ENCODE data around the gene IRAK2. TPM values are rescaled to one million over a fixed set of nuclear protein-coding genes. Genes with fewer than 3 reads are reported as not detected.
"Not testable (repeated sequence)": the region's sequence is repeated elsewhere in the genome, so short reads cannot be mapped to it uniquely, and the experiment has no call there.

The IRAK2 gene
- total and polyA plus RNA-seq, 12 donors: 2.1 to 8.7 (median 4.9) TPM

- intact Hi-C loops (cut with DNase I): no loop called here
- peak in 6 of 7 donors; percentile 48 to 80 (median 58) for DNase-seq
- 33 to 47% (median 43%) methylated on average over 12 of the region's 12 CpGs for WGBS, 4 donors
- peaks cover 0 to 13% of the 10 kb centered on the region in 2 donors for H3K36me3 ChIP-seq (replicated peaks in 1 of 2)
- peak overlapping the region in 2 of 5 donors; percentile 1 to 43 for H3K27ac ChIP-seq
- no peaks in the 10 kb centered on the region for H3K27me3 ChIP-seq
- TF ChIP-seq CTCF (IDR thresholded peaks at IDR 0.05) (peak; percentile 36 to 61 (median 45)), POLR2A (IDR thresholded peaks at IDR 0.05) (no peak)
- H3K9me3 ChIP-seq (replicated peaks in 1 of 3): no peaks in the 10 kb centered on the region
- H3K4me1 ChIP-seq (replicated peaks in 1 of 2): peaks cover 0 to 19% of the 10 kb centered on the region in 2 donors
- H3K4me3 ChIP-seq: no peak overlapping the region
These were observed 99.1 kb downstream of the IRAK2 start for GRCh38 chr3:10263646-10264363.

GRCh38 chr3:10265833-10266232 lies 101.1 kb downstream of the IRAK2 start:
- intact Hi-C loops (cut with DNase I): no loop called here
- TF ChIP-seq CTCF (IDR thresholded peaks at IDR 0.05): no peak
- no peak for TF ChIP-seq POLR2A (IDR thresholded peaks at IDR 0.05)
- Histone ChIP-seq H3K27me3 (no peaks in the 10 kb centered on the region), H3K9me3 (replicated peaks in 1 of 3) (no peaks in the 10 kb centered on the region), H3K4me3 (no peak overlapping the region), H3K36me3 (replicated peaks in 1 of 2) (peaks cover 0 to 13% of the 10 kb centered on the region in 2 donors), H3K4me1 (replicated peaks in 1 of 2) (peaks cover 0 to 19% of the 10 kb centered on the region in 2 donors), H3K27ac (no peak overlapping the region)
- WGBS, 4 donors: 95 to 97% (median 96%) methylated on average over 2 of the region's 2 CpGs
- no peak for DNase-seq

GRCh38 chr3:10266936-10267335 lies 102.2 kb downstream of the IRAK2 start:
- H3K4me3 ChIP-seq; H3K27ac ChIP-seq; H3K27me3 ChIP-seq; intact Hi-C loops (cut with DNase I); H3K9me3 ChIP-seq (replicated peaks in 1 of 3): not testable (repeated sequence)
- Histone ChIP-seq H3K36me3 (replicated peaks in 1 of 2) (peaks cover 0 to 13% of the 10 kb centered on the region in 2 donors), H3K4me1 (replicated peaks in 1 of 2) (peaks cover 0 to 19% of the 10 kb centered on the region in 2 donors)
- peak in 1 of 7 donors; percentile 7 for DNase-seq
- WGBS, 4 donors: 83 to 88% (median 83%) methylated on average over 7 of the region's 7 CpGs

GRCh38 chr3:10268116-10268515 lies 103.4 kb downstream of the IRAK2 start:
- no peaks in the 10 kb centered on the region for H3K27me3 ChIP-seq
- no peaks in the 10 kb centered on the region for H3K9me3 ChIP-seq (replicated peaks in 1 of 3)
- peaks cover 0 to 13% of the 10 kb centered on the region in 2 donors for H3K36me3 ChIP-seq (replicated peaks in 1 of 2)
- H3K4me3 ChIP-seq: no peak overlapping the region
- H3K4me1 ChIP-seq (replicated peaks in 1 of 2): peaks cover 0 to 22% of the 10 kb centered on the region in 2 donors
- no peak for DNase-seq
- no peak for TF ChIP-seq CTCF (IDR thresholded peaks at IDR 0.05)
- no peak for TF ChIP-seq POLR2A (IDR thresholded peaks at IDR 0.05)
- no peak overlapping the region for H3K27ac ChIP-seq
- intact Hi-C loops (cut with DNase I): no loop called here

GRCh38 chr3:10268930-10269329 lies 104.2 kb downstream of the IRAK2 start:
- no peak overlapping the region for H3K4me3 ChIP-seq
- no peaks in the 10 kb centered on the region for H3K9me3 ChIP-seq (replicated peaks in 1 of 3)
- 87 to 91% (median 90%) methylated on average over 5 of the region's 5 CpGs for WGBS, 4 donors
- peak in 1 of 7 donors; percentile 14 for DNase-seq
- TF ChIP-seq POLR2A (IDR thresholded peaks at IDR 0.05) (no peak), CTCF (IDR thresholded peaks at IDR 0.05) (no peak)
- H3K27ac ChIP-seq: no peak overlapping the region
- H3K27me3 ChIP-seq: no peaks in the 10 kb centered on the region
- H3K4me1 ChIP-seq (replicated peaks in 1 of 2): peaks cover 0 to 22% of the 10 kb centered on the region in 2 donors
- peaks cover 0 to 13% of the 10 kb centered on the region in 2 donors for H3K36me3 ChIP-seq (replicated peaks in 1 of 2)
- intact Hi-C loops (cut with DNase I): no loop called here
